GM18508 (cell line): Measurements from ENCODE around the gene PPEF1.
"Not testable (repeated sequence)": the region's sequence is repeated elsewhere in the genome, so short reads cannot be mapped to it uniquely, and the experiment has no call there.

Source experiments
- ATAC-seq: cut with Tn5 transposase; IDR thresholded peaks from one replicate; pipeline ENCODE4 v1.9.1; 2021; ENCODE audit warnings: moderate number of reproducible peaks; ENCODE audit not compliant: insufficient read depth, unreplicated experiment

Gene PPEF1

GRCh38 chrX:18701621-18702361, 5.7 kb upstream of the PPEF1 start:
- ATAC-seq: no peak

- ATAC-seq: no peak
Measured at GRCh38 chrX:18702362-18703195, 4.9 kb upstream of the PPEF1 start.

- ATAC-seq: no peak
Measured at GRCh38 chrX:18709833-18710232, 2.4 kb downstream of the PPEF1 start.

- ATAC-seq: no peak
Measured at GRCh38 chrX:18714910-18715309, 7.5 kb downstream of the PPEF1 start.

DNA sequence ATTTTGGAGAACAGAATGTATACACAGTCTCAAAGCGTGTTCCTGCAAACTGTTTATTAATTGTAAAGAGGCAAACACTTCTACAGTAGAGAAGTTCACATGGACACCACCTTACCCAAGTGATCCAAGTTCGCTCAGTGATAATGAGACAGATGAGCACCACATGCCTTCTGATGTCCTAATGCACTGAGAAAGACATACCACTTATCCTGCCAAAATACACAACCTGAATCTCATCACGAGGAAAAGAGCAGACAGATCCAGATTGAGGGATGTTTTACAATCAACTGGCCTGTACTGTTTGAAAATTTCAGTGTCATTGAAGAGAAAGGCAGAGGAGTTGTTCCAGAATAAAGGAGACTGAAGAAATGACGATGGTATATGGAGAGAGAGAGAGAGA, 12.4 kb downstream of the PPEF1 start:
- no peak for ATAC-seq

- no peak for ATAC-seq
Measured at GRCh38 chrX:18721683-18722499, 14.4 kb downstream of the PPEF1 start.

DNA sequence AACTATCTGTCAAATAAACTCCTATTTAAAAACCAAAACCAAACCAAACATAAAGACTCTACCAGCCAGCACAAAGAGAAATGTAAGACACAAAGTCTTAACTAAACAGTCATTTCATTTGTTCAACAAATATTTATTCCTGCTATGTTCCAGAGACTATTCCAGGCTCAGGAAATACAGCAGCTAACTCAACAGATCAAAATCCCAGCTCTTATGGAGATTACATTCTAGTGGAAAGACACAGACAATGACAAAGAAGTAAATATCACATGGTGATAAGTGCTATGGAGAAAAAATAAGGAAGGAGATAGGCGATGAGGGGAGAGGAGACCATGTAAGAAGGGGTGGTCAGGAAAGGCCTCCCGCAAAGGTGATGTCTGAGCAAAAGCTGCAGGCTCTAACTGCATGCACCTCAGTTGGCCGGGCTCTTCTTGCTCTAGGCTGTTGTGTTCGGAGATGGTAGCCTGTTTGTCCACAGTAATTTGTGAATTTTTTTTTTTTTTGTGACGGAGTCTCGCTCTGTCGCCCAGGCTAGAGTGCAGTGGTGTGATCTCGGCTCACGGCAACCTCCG, 15.1 kb downstream of the PPEF1 start:
- no peak for ATAC-seq

DNA sequence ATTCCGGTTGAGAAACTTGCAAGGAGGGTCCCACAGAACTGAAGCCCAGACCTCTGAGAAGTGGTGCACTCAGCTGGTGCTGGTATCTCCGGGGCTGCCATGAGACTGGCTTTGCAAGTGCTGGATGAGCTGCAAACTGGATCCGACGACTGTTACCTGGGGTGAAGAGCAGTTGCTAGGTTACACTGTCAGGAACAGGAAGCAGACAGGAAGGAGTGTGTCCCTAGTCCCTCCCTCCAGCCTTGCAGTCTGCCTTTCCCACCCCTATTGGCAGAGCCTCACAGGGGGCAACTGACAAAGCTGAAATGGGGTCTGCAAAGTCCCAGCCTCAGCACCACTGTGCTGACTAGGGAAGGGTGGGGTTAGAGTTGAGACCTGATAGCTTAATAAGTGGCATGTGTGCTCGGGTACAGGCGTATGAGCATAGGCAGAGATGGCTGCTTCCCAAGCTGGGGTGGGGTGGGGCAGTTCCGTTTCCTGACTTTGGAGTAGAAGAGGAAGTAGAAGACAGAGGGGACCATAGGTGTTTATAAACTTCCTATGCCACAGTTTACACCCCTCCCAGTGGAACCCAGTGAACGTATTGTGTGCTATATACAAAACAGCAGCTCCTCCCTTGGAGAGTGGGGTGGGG, 18.0 kb downstream of the PPEF1 start:
- ATAC-seq: no peak

GRCh38 chrX:18733287-18733686, 25.8 kb downstream of the PPEF1 start:
- no peak for ATAC-seq

DNA sequence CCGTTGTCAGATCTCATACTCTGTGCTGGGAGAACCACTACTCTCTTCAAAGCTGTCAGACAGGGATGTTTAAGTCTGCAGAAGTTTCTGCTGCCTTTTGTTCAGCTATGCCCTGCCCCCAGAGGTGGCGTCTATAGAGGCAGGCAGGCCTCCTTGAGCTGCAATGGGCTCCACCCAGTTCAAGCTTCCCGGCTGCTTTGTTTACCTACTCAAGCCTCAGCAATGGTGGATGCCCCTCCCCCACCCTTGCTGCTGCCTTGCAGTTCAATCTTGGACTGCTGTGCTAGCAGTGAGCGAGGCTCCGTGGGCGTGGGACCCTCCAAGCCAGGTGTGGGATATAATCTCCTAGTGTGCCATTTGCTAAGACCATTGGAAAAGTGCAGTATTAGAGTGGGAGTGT, 32.2 kb downstream of the PPEF1 start:
- not testable (repeated sequence) for ATAC-seq

DNA sequence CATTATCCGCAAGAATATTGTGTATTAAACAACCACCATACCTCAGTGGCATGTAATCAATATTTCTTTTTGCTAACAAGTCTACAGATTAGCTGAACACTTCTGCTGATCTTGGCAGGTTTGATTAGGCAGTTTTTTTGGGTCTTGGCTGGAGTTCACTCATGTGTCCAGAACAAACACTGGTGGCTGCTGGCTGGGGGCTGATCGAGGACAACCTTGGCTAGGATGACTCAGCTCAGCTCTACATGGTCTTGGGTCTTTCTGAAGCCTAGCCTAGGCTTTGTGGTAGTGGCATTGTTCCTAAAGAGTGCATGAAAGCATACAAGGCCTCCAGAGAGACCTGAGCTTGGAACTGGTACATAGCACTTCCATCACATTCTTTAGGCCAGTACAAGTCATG, 41.1 kb downstream of the PPEF1 start:
- ATAC-seq: no peak

DNA sequence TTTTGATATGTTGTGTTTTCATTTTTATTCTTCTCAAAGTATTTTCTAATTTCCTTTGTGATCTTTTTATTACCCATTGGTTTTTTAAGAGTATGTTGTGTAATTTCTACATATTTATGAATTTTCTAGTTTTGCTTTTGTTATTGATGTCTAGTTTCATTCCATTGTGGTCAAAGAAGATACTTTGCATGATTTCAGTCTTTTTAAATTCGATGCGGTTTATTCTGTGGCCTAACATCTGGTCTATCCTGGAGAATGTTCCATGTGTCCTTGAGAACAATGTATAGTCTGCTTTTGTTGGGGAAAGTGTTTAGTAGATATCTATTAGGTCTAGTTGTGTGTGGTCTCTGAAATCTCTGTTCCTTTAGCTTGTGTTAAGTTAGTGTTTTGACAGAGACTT, 46.2 kb downstream of the PPEF1 start:
- no peak for ATAC-seq

DNA sequence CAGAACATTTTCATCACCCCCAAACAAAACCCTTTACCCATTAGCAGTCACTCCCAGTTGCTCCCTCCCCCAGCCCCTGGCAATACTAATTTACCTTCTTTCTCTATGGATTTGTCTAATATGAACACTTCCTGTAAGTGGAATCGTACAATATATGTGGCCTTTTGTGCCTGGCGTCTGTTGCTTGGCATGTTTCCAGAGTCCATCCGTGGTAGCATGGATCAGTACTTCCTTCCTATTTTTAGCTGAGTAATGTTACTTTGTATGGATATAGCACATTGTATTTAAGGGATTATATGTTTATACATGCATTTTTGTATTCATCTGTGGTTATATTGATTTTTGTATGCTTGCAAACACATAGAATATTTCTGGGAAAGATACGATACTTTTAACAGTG, 48.2 kb downstream of the PPEF1 start:
- ATAC-seq: no peak

DNA sequence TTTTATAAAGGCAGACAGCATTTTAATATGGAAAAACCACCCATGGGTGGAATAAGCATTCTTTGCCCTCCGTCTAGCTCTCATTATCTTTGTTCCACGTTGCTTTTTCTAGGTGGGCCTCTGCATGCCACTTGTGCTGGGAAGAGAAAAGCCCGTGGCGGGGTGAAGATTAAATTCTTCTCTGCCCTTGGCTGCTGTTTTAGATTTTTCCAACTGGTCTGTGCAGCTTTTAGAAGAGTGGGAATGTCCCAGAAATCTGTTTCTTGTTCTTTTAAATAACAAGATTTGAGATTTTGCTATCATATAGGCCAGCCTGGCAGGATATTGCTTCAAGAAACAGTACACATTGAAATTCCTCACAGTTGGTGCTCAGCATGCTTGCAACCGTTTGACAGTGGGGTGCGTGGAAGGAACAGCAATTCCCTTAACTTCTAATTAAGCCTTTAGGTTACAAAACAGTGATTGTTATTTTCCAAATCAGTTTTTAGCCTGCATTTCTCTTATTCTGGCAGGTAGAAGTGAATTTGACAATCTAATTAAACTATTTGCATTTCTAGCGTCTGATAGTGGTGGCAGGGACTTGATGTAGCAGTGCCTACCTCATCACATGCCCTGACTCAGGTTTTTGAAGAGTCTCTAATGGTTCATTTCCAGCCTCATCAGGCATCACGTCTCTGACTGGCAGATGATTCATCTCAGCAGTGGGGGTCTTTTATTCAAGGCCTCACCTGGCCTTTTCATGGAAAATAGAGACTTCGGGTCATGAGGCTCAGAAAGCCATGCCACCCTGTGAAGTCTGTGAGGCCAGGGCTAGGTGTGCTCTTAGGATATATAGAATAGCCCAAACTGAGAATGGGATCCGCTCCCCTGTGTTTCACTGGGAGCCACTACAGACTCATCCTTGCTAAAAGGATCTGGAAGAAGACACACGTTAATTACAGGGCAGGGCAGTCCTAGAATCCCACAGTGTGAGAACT, 50.8 kb downstream of the PPEF1 start:
- ATAC-seq: no peak

- ATAC-seq: no peak
Measured at GRCh38 chrX:18761750-18762149, 54.3 kb downstream of the PPEF1 start.

DNA sequence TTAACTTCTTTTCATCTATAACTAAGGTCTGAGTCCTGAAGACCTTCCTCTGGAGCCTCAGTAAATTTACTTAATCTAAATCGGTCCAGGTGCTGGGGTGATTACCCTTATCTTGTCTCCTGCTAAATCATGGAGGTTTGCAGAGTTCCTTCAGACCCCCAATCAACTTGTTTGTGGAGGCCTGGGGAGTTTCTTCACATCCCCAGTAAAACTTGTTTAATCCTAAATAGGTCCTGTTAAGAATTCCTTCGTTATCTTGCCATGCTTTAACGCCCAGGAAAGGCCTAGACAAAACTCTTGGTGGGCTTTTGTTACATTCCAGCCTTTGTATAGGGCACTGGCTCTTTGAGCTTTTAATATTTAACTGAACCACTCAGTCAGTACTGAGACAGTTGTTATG, 55.7 kb downstream of the PPEF1 start:
- ATAC-seq: not testable (repeated sequence)

- ATAC-seq: no peak
Measured at GRCh38 chrX:18769364-18769763, 61.9 kb downstream of the PPEF1 start.

DNA sequence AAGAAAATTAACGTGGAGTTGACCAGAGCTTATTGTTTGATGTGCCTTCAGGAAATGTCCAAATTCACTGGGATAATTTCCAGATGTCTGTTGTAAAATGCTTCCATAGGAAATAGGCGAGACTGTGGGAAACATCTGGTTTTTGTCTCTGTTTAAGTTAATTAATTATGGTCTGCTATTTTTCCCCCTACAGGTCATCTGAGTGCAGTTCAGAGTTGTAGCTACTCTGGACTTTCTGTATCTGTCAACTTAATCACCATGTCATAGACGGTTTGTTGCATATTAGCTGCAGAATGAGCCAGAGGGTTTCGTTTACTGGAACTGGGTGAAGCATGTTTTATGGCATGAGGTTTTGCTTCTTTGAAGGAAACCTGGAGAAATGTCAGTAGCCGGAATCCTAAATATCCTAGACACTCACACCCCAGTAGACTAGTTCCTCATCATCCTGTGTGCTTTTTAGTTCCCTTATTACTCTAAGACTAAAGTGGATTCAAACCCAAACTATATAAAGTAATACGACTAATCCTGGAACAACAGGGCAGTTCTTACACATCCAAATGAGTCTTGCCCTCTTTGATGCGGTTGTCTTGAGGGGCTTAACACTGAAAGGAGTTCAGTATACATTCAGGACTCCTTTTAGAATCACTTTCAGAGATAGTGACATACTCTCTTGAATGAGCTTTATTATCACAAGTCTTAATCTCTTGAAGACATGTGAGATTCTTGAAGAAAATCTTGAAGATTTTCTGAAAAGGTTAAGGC, 62.5 kb downstream of the PPEF1 start:
- ATAC-seq: no peak
